ENCODE data around the gene PIKFYVE. TPM values are rescaled to one million over a fixed set of nuclear protein-coding genes. Genes with fewer than 3 reads are reported as not detected.

The PIKFYVE gene
- total and polyA plus RNA-seq, 7 donors, result 2.8 to 14.2 (median 12.0) TPM

- DNase-seq (no peak), ATAC-seq (peak in 2 of 4 donors; percentile 35 to 63)
- Histone ChIP-seq H3K4me3 (no peak overlapping the region), H3K27ac (no peak overlapping the region), H3K9me3 (no peaks in the 10 kb centered on the region), H3K4me1 (peaks cover 7% of the 10 kb centered on the region), H3K27me3 (ENCODE audit: insufficient read depth in 3 of 3, low read length in 2 of 3) (no peaks in the 10 kb centered on the region), H3K36me3 (ENCODE audit: insufficient read depth in 1 of 2, low read depth in 1 of 2) (peaks cover 10 to 85% of the 10 kb centered on the region in 2 donors)
- 33 to 41% (median 38%) methylated on average over 4 of the region's 4 CpGs for WGBS, 3 donors
- intact Hi-C loops (cut with DNase I), result no loop called here
- TF ChIP-seq CTCF (IDR thresholded peaks at IDR 0.05), result no peak
Observed at GRCh38 chr2:208285853-208286252, 19.8 kb downstream of the PIKFYVE start.

GRCh38 chr2:208294482-208295024 lies 28.5 kb downstream of the PIKFYVE start:
- no peak for DNase-seq
- no peak for TF ChIP-seq CTCF (IDR thresholded peaks at IDR 0.05)
- H3K9me3 ChIP-seq, result no peaks in the 10 kb centered on the region
- peaks cover 5 to 76% of the 10 kb centered on the region in 2 donors for H3K36me3 ChIP-seq (ENCODE audit: insufficient read depth in 1 of 2, low read depth in 1 of 2)
- no peak overlapping the region for H3K4me3 ChIP-seq
- no peaks in the 10 kb centered on the region for H3K27me3 ChIP-seq (ENCODE audit: insufficient read depth in 3 of 3, low read length in 2 of 3)
- no peak overlapping the region for H3K27ac ChIP-seq
- no peaks in the 10 kb centered on the region for H3K4me1 ChIP-seq
- WGBS, 3 donors, result 82 to 89% (median 84%) methylated on average over 4 of the region's 4 CpGs
- intact Hi-C loops (cut with DNase I), result loop anchor here in 1 of 2 donors (5.0 kb wide), 1 partner anchor 38 kb away; no protein-coding TSS in a partner anchor
- no peak for ATAC-seq

- 93 to 98% (median 97%) methylated on average over 4 of the region's 4 CpGs for WGBS, 3 donors
- ATAC-seq (no peak), DNase-seq (no peak)
- no peaks in the 10 kb centered on the region for H3K9me3 ChIP-seq
- peaks cover 0 to 76% of the 10 kb centered on the region in 2 donors for H3K36me3 ChIP-seq (ENCODE audit: insufficient read depth in 1 of 2, low read depth in 1 of 2)
- TF ChIP-seq CTCF (IDR thresholded peaks at IDR 0.05), result no peak
- no peaks in the 10 kb centered on the region for H3K4me1 ChIP-seq
- no peak overlapping the region for H3K27ac ChIP-seq
- no peaks in the 10 kb centered on the region for H3K27me3 ChIP-seq (ENCODE audit: insufficient read depth in 3 of 3, low read length in 2 of 3)
- no peak overlapping the region for H3K4me3 ChIP-seq
- intact Hi-C loops (cut with DNase I), result loop anchor here in 1 of 2 donors (5.0 kb wide), 1 partner anchor 36 kb away; no protein-coding TSS in a partner anchor
Observed at GRCh38 chr2:208295834-208296233, 29.8 kb downstream of the PIKFYVE start.

- no peak overlapping the region for H3K4me3 ChIP-seq
- intact Hi-C loops (cut with DNase I), result loop anchor here in 1 of 2 donors (5.0 kb wide), 1 partner anchor 36 kb away; no protein-coding TSS in a partner anchor
- H3K27ac ChIP-seq, result no peak overlapping the region
- no peak for TF ChIP-seq CTCF (IDR thresholded peaks at IDR 0.05)
- ATAC-seq (no peak), DNase-seq (no peak)
- H3K9me3 ChIP-seq, result no peaks in the 10 kb centered on the region
- WGBS, 3 donors, result 95 to 100% (median 98%) methylated on average over 2 of the region's 2 CpGs
- peaks cover 0 to 76% of the 10 kb centered on the region in 2 donors for H3K36me3 ChIP-seq (ENCODE audit: insufficient read depth in 1 of 2, low read depth in 1 of 2)
- H3K4me1 ChIP-seq, result no peaks in the 10 kb centered on the region
- H3K27me3 ChIP-seq (ENCODE audit: insufficient read depth in 3 of 3, low read length in 2 of 3), result no peaks in the 10 kb centered on the region
Observed at GRCh38 chr2:208296610-208297009, 30.6 kb downstream of the PIKFYVE start.

GRCh38 chr2:208297961-208298360 lies 31.9 kb downstream of the PIKFYVE start:
- no peak for TF ChIP-seq CTCF (IDR thresholded peaks at IDR 0.05)
- Histone ChIP-seq H3K27me3 (ENCODE audit: insufficient read depth in 3 of 3, low read length in 2 of 3) (no peaks in the 10 kb centered on the region), H3K4me3 (no peak overlapping the region), H3K36me3 (ENCODE audit: insufficient read depth in 1 of 2, low read depth in 1 of 2) (peaks cover 0 to 84% of the 10 kb centered on the region in 2 donors), H3K27ac (no peak overlapping the region), H3K4me1 (no peaks in the 10 kb centered on the region), H3K9me3 (no peaks in the 10 kb centered on the region)
- DNase-seq (no peak), ATAC-seq (no peak)
- 93 to 100% (median 93%) methylated on average over 1 of the region's 1 CpG for WGBS, 3 donors
- intact Hi-C loops (cut with DNase I), result loop anchor here in 1 of 2 donors (5.0 kb wide), 1 partner anchor 34 kb away; no protein-coding TSS in a partner anchor
